Activated CD4-positive, alpha-beta T cell treated with anti-CD3 and anti-CD28 coated beads, Interleukin-2, amount 50 U/mL, for 1 hour (primary cell): ENCODE results near the gene TRNAU1AP.
"Not testable (repeated sequence)": the region's sequence is repeated elsewhere in the genome, so short reads cannot be mapped to it uniquely, and the experiment has no call there.

Experiments
- DNase-seq: peaks from one replicate; pipeline ENCODE4 v3.0.0-alpha.2; 2020

Gene TRNAU1AP

GRCh38 chr1:28578696-28579218, 25.9 kb downstream of the TRNAU1AP start:
- DNase-seq: no peak

GRCh38 chr1:28579401-28579800, 26.5 kb downstream of the TRNAU1AP start:
- no peak for DNase-seq

DNA sequence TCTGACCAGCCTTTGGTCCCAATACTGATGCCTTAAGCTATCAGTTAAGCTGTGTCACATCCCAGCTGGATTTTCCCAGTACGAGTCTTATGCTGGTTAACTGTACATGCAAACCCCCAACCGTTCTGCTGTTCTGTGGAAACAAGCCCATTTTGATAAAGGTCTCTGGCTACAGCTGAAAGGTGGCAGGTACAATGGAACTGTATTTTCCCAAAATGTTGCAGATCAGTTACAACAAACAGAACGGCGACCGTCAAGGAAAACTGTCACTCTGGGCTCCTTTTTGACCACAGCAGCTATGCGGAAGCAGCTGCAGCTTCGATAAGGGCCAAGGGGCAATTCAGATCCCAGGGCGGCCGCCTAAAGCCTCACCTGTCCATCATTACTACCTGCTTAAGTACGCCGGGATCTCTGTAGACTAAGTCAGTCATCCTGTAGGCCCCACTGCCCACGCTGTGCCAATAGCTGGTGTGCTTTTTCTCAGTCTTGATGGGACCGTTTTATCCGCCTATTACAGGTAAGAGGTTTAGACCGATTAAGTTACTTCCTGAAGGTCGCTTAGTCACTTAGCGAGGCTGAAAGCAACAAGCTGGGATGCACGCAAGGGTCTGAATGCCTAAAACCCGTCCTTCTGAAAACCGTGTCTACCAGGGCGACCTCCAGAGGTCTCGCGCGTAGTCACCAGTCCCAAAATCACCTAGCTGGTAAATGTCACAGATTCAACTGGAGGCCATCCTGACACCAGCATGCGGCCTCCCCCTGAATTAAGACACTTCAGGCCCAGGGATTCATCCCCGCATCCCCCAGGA, 28.0 kb downstream of the TRNAU1AP start:
- DNase-seq: peak; percentile 55

DNA sequence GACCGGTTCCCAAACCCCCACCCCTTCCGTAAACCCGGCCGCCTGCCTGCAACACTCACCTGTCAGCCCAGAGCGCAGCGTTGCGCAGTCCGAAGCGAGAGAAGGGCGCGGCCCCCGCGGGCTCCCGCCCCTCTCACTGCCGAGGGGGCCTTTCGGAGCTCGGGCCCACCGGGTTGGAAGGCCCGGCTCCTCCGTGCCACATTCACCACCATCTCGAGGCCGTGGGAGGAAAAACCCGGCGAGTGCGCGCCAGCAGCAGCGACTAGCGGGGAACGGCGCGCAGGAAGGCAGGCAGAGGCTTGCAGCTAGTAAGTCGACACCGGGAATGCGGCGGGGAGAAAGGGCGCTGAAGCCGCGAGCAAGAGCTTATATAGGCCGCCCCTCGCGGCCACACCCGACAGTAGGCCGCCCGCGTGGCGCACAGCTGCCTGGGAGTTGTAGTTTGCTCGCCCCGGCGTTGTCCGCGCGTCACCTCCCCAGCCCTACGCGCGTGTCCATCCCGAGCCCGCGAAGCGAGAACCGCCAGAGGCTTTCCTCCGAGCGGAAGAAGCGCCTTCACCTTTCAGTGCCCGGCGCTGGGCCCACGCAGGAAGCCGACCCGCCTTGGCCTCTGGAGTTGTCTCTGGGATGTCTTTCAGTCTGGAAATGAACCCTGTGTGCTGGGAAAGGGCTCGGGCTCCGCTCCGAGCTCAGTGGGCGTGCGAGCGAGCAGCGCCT, 28.8 kb downstream of the TRNAU1AP start:
- DNase-seq: peak; percentile 91

GRCh38 chr1:28582248-28582615, 29.3 kb downstream of the TRNAU1AP start:
- no peak for DNase-seq

DNA sequence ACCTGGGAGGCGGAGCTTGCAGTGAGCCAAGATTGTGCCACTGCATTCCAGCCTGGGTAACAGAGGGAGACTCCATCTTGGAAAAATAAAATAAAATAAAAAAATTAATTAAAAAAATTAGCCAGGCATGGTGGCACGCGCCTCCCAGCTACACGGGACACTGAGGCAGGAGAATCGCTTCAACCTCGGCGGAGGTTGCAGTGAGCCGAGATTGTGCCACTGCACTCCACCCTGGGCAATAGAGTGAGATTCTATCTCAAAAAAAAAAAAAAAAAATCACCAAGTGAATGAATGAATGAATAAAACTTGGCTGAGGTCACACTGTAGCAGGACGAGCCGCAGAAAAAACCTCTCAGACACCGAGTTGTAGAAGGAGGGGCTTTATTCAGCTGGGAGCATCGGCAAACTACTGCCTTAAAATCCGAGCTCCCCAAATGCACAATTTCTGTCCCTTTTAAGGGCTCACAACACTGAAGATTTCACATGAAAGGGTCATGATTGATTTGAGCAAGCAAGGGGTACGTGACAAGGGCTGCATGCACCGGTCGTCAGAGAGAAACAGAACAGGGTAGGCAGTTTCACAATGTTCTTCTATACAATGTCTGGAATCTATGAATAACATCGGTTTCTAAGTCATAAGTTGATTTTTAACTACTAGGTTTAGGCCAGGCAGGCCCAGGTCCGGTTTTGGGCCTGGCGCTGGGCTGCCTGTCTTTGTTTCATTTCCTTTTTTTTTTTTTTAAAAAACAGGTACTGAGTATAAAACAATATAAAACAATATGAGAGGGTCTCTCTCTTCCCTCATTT, 33.9 kb downstream of the TRNAU1AP start:
- DNase-seq: not testable (repeated sequence)

GRCh38 chr1:28591708-28592320, 38.9 kb downstream of the TRNAU1AP start, which contains the start of gene RAB42:
RAB42 (plus strand) TSS chr1:28592265; CDS start chr1:28592512, 247 bp downstream.
- no peak for DNase-seq

DNA sequence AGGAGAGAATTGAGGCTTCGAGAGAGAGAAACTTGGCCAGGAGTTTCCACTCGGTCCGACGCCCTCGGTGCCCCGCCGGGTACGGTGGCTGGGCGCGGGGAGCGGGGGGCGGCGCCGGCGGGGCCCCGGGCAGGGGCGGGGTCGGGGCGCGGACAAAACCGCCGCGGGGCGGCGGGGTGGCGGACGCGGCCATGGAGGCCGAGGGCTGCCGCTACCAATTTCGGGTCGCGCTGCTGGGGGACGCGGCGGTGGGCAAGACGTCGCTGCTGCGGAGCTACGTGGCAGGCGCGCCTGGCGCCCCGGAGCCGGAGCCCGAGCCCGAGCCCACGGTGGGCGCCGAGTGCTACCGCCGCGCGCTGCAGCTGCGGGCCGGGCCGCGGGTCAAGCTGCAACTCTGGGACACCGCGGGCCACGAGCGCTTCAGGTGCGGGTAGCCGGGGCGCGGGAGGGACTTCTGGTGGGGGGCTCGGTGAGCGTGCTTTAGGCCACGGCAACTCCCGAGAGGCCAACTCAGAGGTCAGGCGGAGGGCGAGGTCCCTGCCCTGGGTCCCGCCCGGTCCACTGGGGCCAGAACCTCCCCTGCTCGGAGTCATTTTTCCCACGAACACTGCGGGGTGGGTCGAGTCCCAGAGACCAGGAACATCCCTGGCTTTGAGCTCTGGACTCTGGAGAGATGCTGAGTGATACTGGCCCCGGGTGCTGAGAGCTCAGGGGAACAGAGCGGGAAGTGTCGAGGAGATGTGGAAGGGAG, 39.6 kb downstream of the TRNAU1AP start:
- no peak for DNase-seq

DNA sequence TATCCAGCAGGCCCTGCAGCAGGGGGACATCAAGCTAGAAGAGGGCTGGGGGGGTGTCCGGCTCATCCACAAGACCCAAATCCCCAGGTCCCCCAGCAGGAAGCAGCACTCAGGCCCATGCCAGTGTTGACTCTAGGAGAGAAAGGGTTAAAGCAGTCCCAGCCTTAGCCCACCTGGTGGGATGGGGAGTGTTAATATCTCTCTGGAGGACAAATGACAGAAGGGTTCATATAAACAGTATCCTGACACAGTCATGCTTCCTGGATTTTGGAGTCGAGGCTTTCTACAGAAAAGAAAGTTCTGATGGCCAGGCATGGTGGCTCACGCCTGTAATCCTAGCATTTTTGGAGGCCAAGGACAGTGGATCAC, 41.1 kb downstream of the TRNAU1AP start:
- DNase-seq: not testable (repeated sequence)

DNA sequence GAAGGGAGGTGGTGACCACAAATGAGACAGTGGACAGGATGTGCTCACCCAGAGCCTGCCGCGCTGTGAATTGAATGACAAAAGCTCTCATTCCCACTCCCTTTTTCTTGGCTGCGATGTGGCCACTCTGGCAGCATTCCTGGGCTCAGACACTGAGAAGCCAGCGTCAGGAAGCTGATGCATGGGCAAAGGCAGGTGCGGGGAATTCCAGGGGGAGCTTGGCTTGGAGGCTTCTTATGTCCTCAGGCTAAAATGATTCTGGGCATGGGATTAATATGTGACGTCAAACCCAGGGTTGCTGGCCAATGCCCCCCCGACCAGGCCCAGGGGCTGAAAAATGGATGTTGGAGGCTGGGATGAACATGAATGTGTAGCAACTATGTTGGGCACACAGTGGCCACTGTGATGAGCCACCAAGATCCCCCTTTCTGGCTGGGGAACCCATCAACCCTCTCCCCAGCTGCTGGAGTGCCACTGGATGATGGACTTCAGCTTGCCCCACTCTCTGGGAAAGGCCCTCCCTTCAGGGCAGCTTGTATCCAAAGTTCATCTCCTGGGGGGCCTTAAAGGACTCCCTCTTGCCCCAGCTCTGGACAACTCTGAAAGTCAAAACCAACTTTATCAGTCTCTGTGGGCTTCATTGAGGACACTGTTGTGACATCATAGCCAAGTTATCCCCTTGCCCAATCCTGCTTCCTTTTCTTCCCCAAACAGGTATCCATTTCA, 42.0 kb downstream of the TRNAU1AP start:
- not testable (repeated sequence) for DNase-seq

DNA sequence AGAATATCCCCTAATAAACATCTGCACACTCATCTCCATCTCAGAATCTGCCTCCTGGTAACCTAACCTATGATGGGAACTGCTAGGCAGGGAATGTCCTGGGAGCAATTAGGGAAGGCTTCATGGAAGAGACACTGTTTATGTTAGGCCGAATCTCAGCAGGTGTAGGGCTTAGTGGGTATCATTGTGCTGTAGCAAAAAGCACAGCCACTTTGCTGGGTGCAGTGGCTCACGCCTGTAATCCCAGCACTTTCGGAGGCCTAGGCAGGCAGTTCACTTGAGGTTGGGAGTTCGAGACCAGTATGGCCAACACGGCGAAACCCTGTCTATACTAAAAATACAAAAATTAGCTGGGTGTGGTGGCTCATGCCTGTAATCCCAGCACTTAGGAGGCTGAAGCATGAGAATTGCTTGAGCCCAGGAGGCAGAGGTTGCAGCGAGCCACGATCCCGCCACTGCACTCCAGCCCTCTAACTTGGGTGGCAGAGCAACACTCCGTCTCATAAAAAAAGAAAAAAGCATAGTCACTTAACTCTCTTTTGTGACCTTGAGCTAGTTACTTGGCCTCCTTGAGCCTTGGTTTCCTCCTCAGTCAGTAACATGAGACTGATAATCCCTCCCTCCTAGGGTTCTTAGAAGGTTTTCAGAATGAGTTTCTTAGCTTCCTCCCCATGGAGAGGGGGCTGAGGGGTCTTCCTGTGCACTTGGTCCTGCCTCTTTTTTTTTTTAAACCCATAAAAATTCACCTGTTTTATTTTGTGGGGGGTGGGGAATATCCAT, 42.7 kb downstream of the TRNAU1AP start:
- no peak for DNase-seq

DNA sequence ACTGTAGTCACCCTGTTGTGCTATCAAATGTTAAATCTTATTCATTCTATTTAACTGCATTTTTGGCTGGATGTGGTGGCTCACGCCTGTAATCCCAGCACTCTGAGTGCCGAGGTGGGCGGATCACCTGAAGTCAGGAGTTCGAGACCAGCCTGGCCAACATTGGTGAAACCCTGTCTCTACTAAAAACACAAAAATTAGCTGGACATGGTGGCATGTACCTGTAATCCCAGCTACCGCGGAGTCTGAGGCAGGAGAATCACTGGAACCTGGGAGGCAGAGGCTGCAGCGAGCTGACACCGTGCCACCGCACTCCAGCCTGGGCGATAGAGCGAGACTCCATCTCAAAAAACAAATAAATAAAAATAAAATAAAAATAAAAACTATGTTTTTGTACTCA, 43.4 kb downstream of the TRNAU1AP start:
- not testable (repeated sequence) for DNase-seq

DNA sequence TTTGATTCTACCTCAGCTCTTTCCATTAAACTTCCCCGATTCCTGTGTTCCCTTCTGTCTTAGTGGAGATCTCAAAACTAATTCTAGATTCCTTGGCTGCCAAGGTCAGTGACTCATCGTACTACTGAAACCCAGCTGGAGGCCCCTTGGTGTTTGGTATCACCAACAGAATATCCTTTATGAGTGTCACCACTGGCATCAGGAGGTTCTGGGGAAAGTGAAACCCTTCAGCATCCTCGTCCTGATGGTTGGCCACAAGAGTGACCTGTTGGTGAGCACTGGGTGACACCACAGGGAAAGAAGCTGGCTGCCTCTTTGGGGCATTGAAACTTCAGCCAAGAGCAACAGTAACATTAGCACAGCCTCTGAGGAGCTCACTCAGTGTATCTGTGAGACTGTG, 48.8 kb downstream of the TRNAU1AP start:
- DNase-seq: no peak

DNA sequence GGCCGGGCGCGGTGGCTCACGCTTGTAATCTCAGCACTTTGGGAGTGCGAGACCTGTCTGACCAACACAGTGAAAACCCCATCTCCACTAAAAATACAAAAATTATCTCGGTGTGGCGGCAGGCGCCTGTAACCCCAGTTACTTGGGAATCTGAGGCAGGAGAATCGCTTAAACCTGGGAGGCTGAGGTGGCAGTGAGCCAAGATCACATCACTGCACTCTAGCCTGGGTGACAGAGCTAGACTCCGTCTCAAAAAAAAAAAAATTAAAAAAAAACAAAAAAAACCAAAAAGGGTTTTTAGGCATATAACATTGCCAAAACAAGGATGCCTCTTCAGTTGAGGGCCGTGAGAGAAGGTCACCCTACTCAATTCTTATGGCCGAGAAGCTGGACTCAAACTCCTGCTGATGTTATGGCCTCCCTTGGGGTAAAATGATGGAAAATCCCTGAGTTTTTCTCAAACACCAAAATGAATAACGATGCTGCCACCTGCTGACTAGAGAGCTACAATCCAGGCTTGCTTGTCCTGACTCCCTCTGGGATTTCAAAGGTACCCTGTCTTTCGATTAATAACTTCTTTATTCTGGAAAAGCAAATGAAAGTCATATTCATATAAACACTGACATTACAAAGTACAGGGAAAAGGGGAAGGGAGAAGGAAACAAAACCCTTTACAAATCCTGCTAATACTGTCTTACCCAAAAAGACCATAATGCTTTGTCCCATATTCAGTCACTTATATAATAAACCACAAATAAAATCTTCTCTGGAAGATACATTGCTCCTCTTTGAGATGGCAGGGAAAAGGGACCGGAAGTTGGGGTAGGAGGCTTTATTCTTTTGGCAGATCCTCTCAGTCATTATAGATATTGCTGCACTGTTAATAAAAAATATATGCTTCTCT, 49.9 kb downstream of the TRNAU1AP start:
- no peak for DNase-seq

DNA sequence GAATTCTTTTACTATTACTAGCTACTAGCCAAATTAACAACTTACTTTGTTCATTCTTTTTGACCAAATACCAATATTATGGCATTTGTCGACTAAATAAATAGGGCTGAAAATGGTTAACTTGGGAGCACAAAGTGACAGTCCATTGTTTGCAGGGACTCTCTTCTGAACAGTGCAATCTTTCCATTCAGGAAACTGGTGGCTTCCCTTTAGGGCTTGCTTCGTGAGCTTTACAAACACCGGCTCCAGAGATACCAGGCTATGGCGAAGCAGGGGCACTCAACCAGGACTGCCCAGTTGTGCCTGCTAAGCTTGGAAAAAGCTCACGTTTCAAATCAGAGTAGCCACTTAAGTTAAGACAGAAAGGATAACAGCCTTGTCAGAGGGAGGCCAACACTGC, 51.5 kb downstream of the TRNAU1AP start:
- no peak for DNase-seq

- no peak for DNase-seq
Observed at GRCh38 chr1:28604962-28605361, 52.1 kb downstream of the TRNAU1AP start.

DNA sequence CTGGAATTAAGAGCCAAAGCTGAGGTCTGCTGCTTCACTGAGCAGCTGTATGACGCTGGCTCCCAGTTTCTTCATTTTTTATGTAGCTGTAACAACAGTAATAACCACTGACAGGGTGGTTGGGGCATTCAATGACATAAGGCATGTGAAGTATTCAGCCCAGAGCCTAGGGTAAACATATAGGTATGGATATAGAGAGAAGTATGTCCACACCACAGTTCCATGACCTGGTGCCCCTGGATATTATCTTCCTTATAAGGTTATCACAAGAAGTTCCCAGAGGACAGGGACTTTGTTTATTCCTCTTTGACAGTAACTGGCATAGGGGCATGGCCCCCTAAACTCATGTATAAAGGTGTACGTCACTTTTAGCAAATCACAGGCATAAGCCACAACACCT, 53.9 kb downstream of the TRNAU1AP start:
- DNase-seq: no peak

GRCh38 chr1:28613175-28613574, 60.3 kb downstream of the TRNAU1AP start:
- no peak for DNase-seq
